A549 treated with CORT108297 at 1 μM for 4 hours (cell line): Measurements from ENCODE around the gene LYG2. TPM values are rescaled to one million over a fixed set of nuclear protein-coding genes. Genes with fewer than 3 reads are reported as not detected.

ENCODE experiments used
- total RNA-seq: library from RNA; stranded (reverse); fragments of 200-300 nt; extraction: Qiagen RNA extraction; gene quantifications from 5 replicates; pipeline ENCODE4 v1.2.3, GENCODE V29; 2022

The LYG2 gene, protein sequence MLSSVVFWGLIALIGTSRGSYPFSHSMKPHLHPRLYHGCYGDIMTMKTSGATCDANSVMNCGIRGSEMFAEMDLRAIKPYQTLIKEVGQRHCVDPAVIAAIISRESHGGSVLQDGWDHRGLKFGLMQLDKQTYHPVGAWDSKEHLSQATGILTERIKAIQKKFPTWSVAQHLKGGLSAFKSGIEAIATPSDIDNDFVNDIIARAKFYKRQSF
- not detected in 5 replicates for total RNA-seq

DNA sequence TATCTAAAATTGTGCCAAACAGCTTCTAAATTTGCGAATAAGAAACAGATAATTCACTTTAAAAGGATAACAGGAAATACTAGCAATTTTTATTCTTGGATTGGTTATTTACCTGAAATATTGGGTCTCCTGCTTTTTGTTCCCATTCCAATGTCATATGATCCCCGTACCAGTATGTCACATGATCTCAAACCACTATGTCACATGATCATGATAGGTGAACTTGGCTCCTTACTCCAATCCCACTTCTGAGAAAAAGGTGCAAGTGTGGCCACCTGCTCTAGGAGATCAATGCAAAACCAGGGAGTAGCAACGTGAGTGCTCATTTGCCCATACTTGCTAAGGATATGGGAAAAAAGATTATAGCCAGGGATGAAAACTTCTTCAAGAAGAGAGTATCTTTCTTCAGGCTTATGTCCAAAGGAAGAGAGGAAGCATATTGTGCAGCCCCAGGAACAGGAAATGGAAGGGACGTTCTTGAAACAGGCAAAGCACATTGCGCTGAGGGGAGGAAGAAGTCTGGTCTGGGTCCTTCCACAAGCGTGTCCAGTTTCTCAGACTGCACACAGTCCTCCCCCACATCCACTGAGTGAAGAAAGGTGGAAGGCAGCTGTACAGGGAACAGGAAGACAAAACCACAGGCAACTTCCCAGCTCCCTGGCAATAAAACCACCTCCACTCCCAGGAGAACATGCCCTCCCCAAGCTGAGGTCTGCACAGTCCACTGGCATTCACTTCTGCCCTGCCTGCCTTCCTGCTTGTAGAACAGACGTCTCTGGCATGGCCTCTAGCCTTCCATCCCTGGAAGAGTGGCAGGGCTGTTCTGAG lies at the start of gene LYG2:
TSS of gene LYG2 (minus strand) at position 176 of the 828 bp plus-strand sequence. CDS start 1,406 bp downstream, outside the sequence.

DNA sequence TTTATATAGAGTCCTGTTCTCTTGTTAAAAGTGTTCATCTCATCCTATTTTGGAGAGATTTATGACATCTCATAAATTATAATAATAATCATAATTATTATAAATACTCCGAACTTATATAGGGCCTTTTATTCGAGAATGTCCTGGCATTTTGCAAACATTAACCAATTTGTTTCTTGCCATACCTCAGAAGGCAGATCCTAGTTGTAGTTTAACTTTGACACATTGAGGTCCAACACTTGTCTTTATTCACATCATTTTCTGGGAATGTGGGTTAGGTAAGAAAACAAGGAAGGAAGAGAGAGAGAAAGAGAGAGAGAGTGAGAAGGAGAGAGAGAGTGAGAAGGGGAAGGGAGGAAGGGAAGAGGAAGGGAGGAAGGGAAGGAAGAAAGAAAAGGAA lies 45.6 kb upstream of the LYG2 start, which contains the start of gene LYG1:
TSS of gene LYG1 (minus strand) at position 101 of the 400 bp plus-strand sequence. CDS start 5,527 bp downstream, outside the sequence.

Other genes starting within 250 kb of the LYG2 start
- 0.39 to 0.95 TPM (median 0.54 TPM) in 5 replicates for gene C2orf15, start 114.0 kb downstream of the LYG2 start, total RNA-seq
- 1.8 to 5.3 TPM (median 4.6 TPM) in 5 replicates for gene TSGA10, start 100.7 kb downstream of the LYG2 start, total RNA-seq
- gene LIPT1, start 100.7 kb downstream of the LYG2 start, total RNA-seq = 3.2 to 3.8 TPM (median 3.7 TPM) in 5 replicates
- gene MITD1, start 74.6 kb downstream of the LYG2 start, total RNA-seq = 24.0 to 35.8 TPM (median 26.7 TPM) in 5 replicates
- 31.6 to 70.5 TPM (median 32.1 TPM) in 5 replicates for gene MRPL30, start 74.5 kb downstream of the LYG2 start, total RNA-seq
- gene LYG1, start 45.5 kb upstream of the LYG2 start, total RNA-seq = 0.82 to 2.2 TPM (median 1.4 TPM) in 5 replicates
- 37.8 to 55.6 TPM (median 39.8 TPM) in 5 replicates for gene TXNDC9, start 80.7 kb upstream of the LYG2 start, total RNA-seq
- 55.0 to 81.0 TPM (median 55.7 TPM) in 5 replicates for gene EIF5B, start 81.7 kb upstream of the LYG2 start, total RNA-seq
- 8.8 to 11.9 TPM (median 10.7 TPM) in 5 replicates for gene REV1, start 234.4 kb upstream of the LYG2 start, total RNA-seq